NB4 (cell line): ENCODE results near the gene RNF217.

ENCODE experiments used
- DNase-seq: peaks from one replicate; pipeline ENCODE4 v3.0.0; 2010; ENCODE audit warnings: low read depth
- H3K4me3 ChIP-seq: one replicate; pipeline ENCODE4 v1.5.1; 2011; ENCODE audit warnings: mild to moderate bottlenecking, low read depth, low read length, moderate library complexity
- CTCF ChIP-seq: IDR thresholded peaks from one replicate; pipeline ENCODE4 v1.5.1; 2012; ENCODE audit warnings: low read depth, low read length
- MAX ChIP-seq: IDR thresholded peaks from 2 replicates; pipeline ENCODE4 v1.6.1; 2011; ENCODE audit warnings: low read depth, low read length
- MYC ChIP-seq: IDR thresholded peaks from 2 replicates; pipeline ENCODE4 v1.6.1; 2011; ENCODE audit warnings: low read depth, low read length
- POLR2A ChIP-seq: IDR thresholded peaks from 2 replicates; pipeline ENCODE4 v1.6.1; 2011; ENCODE audit warnings: mild to moderate bottlenecking; ENCODE audit not compliant: insufficient read length; ENCODE audit errors: extremely low read depth

The RNF217 gene

GRCh38 chr6:125038925-125039324 lies 76.7 kb downstream of the RNF217 start:
- TF ChIP-seq MAX = no peak
- TF ChIP-seq CTCF = no peak
- no peak for TF ChIP-seq MYC
- no peak for TF ChIP-seq POLR2A
- no peak overlapping the region for H3K4me3 ChIP-seq
- no peak for DNase-seq

- DNase-seq = no peak
- no peak for TF ChIP-seq MAX
- no peak for TF ChIP-seq POLR2A
- no peak for TF ChIP-seq MYC
- TF ChIP-seq CTCF = no peak
- no peak overlapping the region for H3K4me3 ChIP-seq
Measured at GRCh38 chr6:125041740-125042459, 79.7 kb downstream of the RNF217 start.

- TF ChIP-seq MAX = no peak
- H3K4me3 ChIP-seq = no peak overlapping the region
- no peak for DNase-seq
Measured at GRCh38 chr6:125044066-125044465, 81.8 kb downstream of the RNF217 start.

- no peak overlapping the region for H3K4me3 ChIP-seq
- DNase-seq = no peak
- TF ChIP-seq MYC (no peak), POLR2A (no peak), CTCF (no peak), MAX (no peak)
Measured at GRCh38 chr6:125044667-125045066, 82.4 kb downstream of the RNF217 start.

GRCh38 chr6:125046107-125046925 lies 84.1 kb downstream of the RNF217 start:
- TF ChIP-seq POLR2A (no peak), CTCF (no peak), MAX (no peak), MYC (no peak)
- no peak for DNase-seq
- no peak overlapping the region for H3K4me3 ChIP-seq

GRCh38 chr6:125048274-125048673 lies 86.0 kb downstream of the RNF217 start:
- TF ChIP-seq CTCF = no peak
- TF ChIP-seq MAX = no peak
- TF ChIP-seq MYC = no peak
- no peak for TF ChIP-seq POLR2A

More at GRCh38 chr6:125048274-125048673, 86.0 kb downstream of the RNF217 start:
- no peak overlapping the region for H3K4me3 ChIP-seq
- no peak for DNase-seq
